ENCODE data around the gene USP47. TPM values are rescaled to one million over a fixed set of nuclear protein-coding genes. Genes with fewer than 3 reads are reported as not detected.

The USP47 gene
- total RNA-seq, 2 experiments from 2014 or later: 41.3 to 43.8 TPM

GRCh38 chr11:11952036-11952435 lies 110.3 kb downstream of the USP47 start:
- H3K4me1 Mint-ChIP-seq: no peaks in the 10 kb centered on the region
- H3K36me3 Mint-ChIP-seq: peaks cover 13% of the 10 kb centered on the region
- no peak overlapping the region for H3K27ac Mint-ChIP-seq
- no peak for DNase-seq
- no peaks in the 10 kb centered on the region for H3K9me3 Mint-ChIP-seq
- no peaks in the 10 kb centered on the region for H3K27me3 Mint-ChIP-seq
- H3K4me3 Mint-ChIP-seq: no peak overlapping the region

DNA sequence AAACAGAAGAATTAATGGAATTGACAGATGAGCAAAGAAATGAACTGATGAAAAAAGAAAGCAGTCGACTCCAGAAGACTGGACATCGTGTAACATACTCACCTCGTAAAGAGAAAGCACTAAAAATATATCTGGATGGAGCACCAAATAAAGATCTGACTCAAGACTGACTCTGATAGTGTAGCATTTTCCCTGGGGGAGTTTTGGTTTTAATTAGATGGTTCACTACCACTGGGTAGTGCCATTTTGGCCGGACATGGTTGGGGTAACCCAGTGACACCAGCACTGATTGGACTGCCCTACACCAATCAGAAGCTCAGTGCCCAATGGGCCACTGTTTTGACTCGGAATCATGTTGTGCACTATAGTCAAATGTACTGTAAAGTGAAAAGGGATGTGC lies 114.2 kb downstream of the USP47 start:
- Mint-ChIP-seq H3K27ac (no peak overlapping the region), H3K9me3 (no peaks in the 10 kb centered on the region), H3K27me3 (no peaks in the 10 kb centered on the region), H3K36me3 (peaks cover 13% of the 10 kb centered on the region), H3K4me3 (no peak overlapping the region), H3K4me1 (peaks cover 16% of the 10 kb centered on the region)
- DNase-seq: no peak

GRCh38 chr11:11958403-11959231 lies 116.8 kb downstream of the USP47 start:
- H3K4me3 Mint-ChIP-seq: no peak overlapping the region

GRCh38 chr11:11959601-11960000 lies 117.8 kb downstream of the USP47 start:
- H3K27me3 Mint-ChIP-seq: no peaks in the 10 kb centered on the region
- peaks cover 11% of the 10 kb centered on the region for H3K36me3 Mint-ChIP-seq
- H3K4me3 Mint-ChIP-seq: no peak overlapping the region
- DNase-seq: no peak
- H3K4me1 Mint-ChIP-seq: peaks cover 20% of the 10 kb centered on the region
- H3K27ac Mint-ChIP-seq: no peak overlapping the region
- no peaks in the 10 kb centered on the region for H3K9me3 Mint-ChIP-seq

More at GRCh38 chr11:11958403-11959231, 116.8 kb downstream of the USP47 start:
- peaks cover 11% of the 10 kb centered on the region for H3K36me3 Mint-ChIP-seq
- H3K9me3 Mint-ChIP-seq: no peaks in the 10 kb centered on the region
- H3K4me1 Mint-ChIP-seq: peaks cover 20% of the 10 kb centered on the region
- no peak for DNase-seq
- no peak overlapping the region for H3K27ac Mint-ChIP-seq
- H3K27me3 Mint-ChIP-seq: no peaks in the 10 kb centered on the region

DNA sequence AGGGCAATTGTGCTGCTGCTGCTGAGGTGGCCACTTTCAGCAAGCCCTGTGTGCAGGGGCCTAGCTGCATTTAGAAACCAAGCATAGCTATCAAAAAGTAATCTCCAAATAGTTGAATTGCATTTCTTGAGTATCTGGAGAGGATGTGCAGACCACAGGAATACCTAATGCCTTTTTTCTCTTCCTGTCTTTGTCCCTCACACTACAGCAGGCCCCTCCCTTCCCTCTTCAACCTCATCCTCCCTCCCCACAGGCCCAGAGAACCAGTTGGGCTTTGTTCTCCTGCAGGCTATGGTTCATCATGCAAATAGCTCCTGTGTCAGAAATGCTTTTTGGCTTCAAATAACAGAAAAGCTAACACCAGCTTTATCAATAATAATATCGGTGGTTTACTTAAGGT lies 118.9 kb downstream of the USP47 start:
- Mint-ChIP-seq H3K4me1 (peaks cover 20% of the 10 kb centered on the region), H3K9me3 (no peaks in the 10 kb centered on the region), H3K36me3 (peaks cover 11% of the 10 kb centered on the region), H3K27ac (no peak overlapping the region), H3K4me3 (no peak overlapping the region), H3K27me3 (no peaks in the 10 kb centered on the region)
- no peak for DNase-seq

- H3K27ac Mint-ChIP-seq: no peak overlapping the region
Observed at GRCh38 chr11:11961399-11962028, 119.7 kb downstream of the USP47 start.

DNA sequence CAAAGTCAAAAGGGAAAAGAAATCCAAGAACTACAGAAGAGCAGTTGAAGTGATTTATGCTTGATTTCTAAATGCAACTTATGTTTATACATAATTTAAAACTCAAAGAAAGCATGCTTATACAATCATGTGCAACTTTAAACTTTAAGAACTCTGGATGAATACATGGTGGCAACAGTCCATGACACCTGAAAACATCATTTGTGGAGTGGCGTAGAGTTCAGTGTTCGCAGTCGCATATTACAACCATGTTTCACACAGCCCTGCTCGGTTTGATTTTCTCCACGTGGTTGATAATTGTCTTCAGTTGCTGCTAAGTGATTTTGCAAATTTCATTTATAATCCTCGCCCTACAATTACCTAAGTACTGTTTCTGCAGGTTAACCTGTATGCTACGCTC lies 121.3 kb downstream of the USP47 start:
- Mint-ChIP-seq H3K4me3 (no peak overlapping the region), H3K36me3 (peaks cover 6% of the 10 kb centered on the region), H3K27ac (no peak overlapping the region), H3K9me3 (no peaks in the 10 kb centered on the region), H3K4me1 (peaks cover 20% of the 10 kb centered on the region), H3K27me3 (peaks cover 4% of the 10 kb centered on the region)
- no peak for DNase-seq

More at GRCh38 chr11:11961399-11962028, 119.7 kb downstream of the USP47 start:
- no peak for DNase-seq
- H3K36me3 Mint-ChIP-seq: peaks cover 6% of the 10 kb centered on the region
- H3K27me3 Mint-ChIP-seq: peaks cover 4% of the 10 kb centered on the region
- H3K4me1 Mint-ChIP-seq: peaks cover 20% of the 10 kb centered on the region
- no peaks in the 10 kb centered on the region for H3K9me3 Mint-ChIP-seq
- H3K4me3 Mint-ChIP-seq: no peak overlapping the region

DNA sequence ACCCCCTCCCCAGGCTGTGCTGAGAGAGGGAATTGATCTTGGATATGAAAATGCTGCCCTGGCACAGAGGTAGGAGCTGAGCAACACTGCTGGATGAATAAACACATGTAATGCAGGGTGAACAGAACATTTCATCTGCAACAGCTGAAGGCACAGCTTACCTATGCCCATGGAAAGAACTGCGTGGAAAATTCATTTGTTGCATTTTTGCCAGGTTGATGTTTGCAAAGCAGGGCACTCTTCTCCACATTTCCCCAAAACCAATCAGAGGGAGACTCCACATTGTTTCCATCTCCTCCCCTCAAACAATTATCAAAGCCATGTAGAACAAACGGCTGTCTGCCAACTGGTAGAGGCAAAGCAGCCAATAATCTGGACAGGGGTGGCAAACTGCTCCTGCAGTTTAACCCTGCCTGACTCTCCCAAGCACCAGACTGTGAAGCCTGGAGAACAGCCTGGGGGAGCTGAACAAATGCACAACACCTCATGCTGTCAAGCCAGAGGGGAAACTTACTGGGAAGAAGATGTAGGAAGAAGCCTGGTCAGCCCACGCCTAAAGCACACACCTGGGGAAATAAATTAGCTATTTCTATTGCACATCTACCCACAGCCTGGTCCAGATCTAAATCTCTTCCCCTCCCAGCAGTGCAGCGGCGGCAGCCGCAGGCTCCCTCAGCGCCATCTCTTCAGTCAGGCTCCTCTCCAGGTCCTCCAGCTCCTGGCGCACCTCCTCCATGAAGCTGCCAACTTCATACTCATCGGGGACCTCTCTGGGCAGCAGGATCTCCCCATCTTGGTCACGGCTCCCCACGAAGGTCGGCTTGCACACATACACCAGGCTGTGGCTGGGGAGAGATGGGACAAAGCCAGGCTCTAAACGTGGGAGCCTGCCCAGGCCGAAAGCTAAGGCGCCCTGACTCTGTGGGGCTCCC lies 122.3 kb downstream of the USP47 start:
- no peak overlapping the region for H3K27ac Mint-ChIP-seq

DNA sequence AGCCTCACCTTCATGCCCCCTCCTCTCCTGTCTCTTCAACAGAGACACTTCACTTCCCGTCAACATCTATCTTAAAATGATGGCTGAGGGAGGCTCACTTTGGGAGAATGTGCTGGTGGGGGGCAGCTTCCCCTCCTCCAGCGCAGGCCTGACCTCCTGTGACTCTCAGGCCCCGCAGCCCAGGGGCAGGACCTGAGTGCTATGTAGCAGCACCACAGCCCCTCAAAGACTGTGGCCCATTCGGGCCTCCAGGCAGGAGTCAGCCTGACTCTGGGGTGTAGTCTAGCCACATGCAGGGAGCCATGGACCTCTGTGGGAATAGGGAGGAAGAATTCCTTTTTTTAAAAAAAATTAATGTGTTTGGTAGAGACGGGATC lies 123.0 kb downstream of the USP47 start:
- Mint-ChIP-seq H3K27ac (no peak overlapping the region), H3K9me3 (no peaks in the 10 kb centered on the region), H3K4me3 (no peak overlapping the region), H3K27me3 (peaks cover 4% of the 10 kb centered on the region), H3K4me1 (peaks cover 17% of the 10 kb centered on the region), H3K36me3 (peaks cover 3% of the 10 kb centered on the region)
- no peak for DNase-seq

More for the DNA sequence above, 122.3 kb downstream of the USP47 start:
- no peak for DNase-seq
- peaks cover 18% of the 10 kb centered on the region for H3K4me1 Mint-ChIP-seq
- H3K9me3 Mint-ChIP-seq: no peaks in the 10 kb centered on the region
- H3K27me3 Mint-ChIP-seq: peaks cover 4% of the 10 kb centered on the region
- peaks cover 3% of the 10 kb centered on the region for H3K36me3 Mint-ChIP-seq
- no peak overlapping the region for H3K4me3 Mint-ChIP-seq

DNA sequence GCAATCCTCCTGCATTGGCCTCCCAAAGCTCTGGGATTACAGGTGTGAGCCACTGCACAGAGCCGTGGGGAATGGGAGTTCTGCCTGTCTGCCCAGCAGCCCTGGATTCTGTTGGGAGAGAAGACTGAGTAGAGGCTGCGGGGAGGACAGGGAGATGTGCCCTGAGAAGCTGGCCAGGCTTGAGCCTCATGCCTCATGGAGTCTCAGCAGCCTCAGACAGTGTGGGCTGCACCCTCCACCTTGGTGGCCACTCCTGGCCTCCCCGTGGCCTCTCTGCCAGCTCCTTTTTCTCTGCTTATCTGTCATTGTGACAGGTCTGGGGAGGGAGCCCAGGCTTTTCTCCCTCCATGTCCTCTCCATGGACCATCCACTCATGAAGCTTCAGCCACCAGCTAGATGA lies 123.4 kb downstream of the USP47 start:
- no peak overlapping the region for H3K4me3 Mint-ChIP-seq
- no peaks in the 10 kb centered on the region for H3K9me3 Mint-ChIP-seq
- no peak for DNase-seq
- peaks cover 4% of the 10 kb centered on the region for H3K27me3 Mint-ChIP-seq
- H3K27ac Mint-ChIP-seq: no peak overlapping the region
- peaks cover 12% of the 10 kb centered on the region for H3K4me1 Mint-ChIP-seq
- peaks cover 3% of the 10 kb centered on the region for H3K36me3 Mint-ChIP-seq

DNA sequence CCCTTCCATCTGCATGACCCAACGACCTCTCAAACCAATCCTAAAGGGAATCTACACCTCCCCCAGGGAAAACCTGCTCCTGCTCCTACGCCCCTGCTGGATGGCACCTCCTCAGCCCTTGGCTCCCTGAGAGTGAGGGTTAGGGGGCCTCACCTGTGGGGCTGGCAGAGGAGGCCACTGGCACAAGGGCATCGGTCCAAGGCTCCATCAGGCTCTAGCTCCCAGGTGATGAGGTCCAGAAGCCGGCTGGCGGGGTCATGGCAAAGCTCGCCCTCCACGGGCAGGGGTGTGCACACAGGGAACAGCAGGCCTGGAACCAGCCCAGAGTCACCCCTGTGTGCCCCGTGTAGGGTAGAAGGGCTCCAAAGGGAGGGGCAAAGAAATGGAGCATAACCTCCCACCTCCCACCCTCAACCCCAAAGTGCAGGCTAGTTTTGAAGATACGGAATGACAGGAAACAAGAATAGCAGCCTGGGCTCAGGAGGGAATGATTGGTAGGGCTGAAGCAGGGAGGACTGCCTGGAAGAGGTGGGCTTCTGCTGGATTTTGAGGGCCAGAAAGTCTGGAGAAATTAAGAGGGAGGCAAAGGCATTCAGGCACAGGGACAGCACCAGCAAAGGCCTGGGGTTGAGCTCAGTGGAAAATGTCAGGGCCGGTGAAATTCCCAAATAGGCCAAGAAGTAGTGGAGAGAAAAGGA lies 124.0 kb downstream of the USP47 start:
- H3K27ac Mint-ChIP-seq: no peak overlapping the region
- H3K27me3 Mint-ChIP-seq: peaks cover 4% of the 10 kb centered on the region
- DNase-seq: no peak
- no peaks in the 10 kb centered on the region for H3K9me3 Mint-ChIP-seq
- peaks cover 3% of the 10 kb centered on the region for H3K36me3 Mint-ChIP-seq
- no peak overlapping the region for H3K4me3 Mint-ChIP-seq
- peaks cover 6% of the 10 kb centered on the region for H3K4me1 Mint-ChIP-seq

- H3K27me3 Mint-ChIP-seq: peaks cover 4% of the 10 kb centered on the region
- no peak overlapping the region for H3K4me3 Mint-ChIP-seq
- H3K9me3 Mint-ChIP-seq: no peaks in the 10 kb centered on the region
- H3K36me3 Mint-ChIP-seq: peaks cover 3% of the 10 kb centered on the region
- H3K27ac Mint-ChIP-seq: no peak overlapping the region
- peaks cover 2% of the 10 kb centered on the region for H3K4me1 Mint-ChIP-seq
- no peak for DNase-seq
Observed at GRCh38 chr11:11966354-11966741, 124.6 kb downstream of the USP47 start.

- H3K9me3 Mint-ChIP-seq: no peaks in the 10 kb centered on the region
Observed at GRCh38 chr11:11966826-11967668, 125.3 kb downstream of the USP47 start.

More at GRCh38 chr11:11966826-11967668, 125.3 kb downstream of the USP47 start:
- Mint-ChIP-seq H3K27me3 (peaks cover 4% of the 10 kb centered on the region), H3K36me3 (peaks cover 2% of the 10 kb centered on the region), H3K4me1 (peaks cover 2% of the 10 kb centered on the region), H3K4me3 (no peak overlapping the region), H3K27ac (no peak overlapping the region)
- peak; percentile 69 for DNase-seq
